HCT116 (cell line): Measurements from ENCODE around the gene CCDC120. TPM values are rescaled to one million over a fixed set of nuclear protein-coding genes. Genes with fewer than 3 reads are reported as not detected.

Experiments used
- ATAC-seq: fragments of 200-7000 bp; cut with Tn5 transposase; 2 replicates; pipeline ENCODE4 v1.9.1; 2020; ENCODE audit warnings: mild to moderate bottlenecking, moderate library complexity
- BruUV-seq: library from RNA; stranded (reverse); fragments of 400-500 nt; replicated peaks from 2 replicates; lab custom pipeline; 2021; lab: Mats Ljungman, UMichigan
- CTCF ChIA-PET: fragments of 300-600 bp; sonication (Branson Sonifier 250); formaldehyde crosslinking; loops from one replicate; lab custom pipeline; 2021; ENCODE audit warnings: antibody characterized with exemption; lab: Charles Lee
- POLR2A ChIA-PET: fragments of 300-600, 350-600 bp; sonication (Branson Sonifier 250); formaldehyde crosslinking; loops from one replicate; lab custom pipeline; 2021; ENCODE audit warnings: antibody characterized with exemption; lab: Charles Lee
- RAD21 ChIA-PET, 2 experiments: fragments of 300-600 bp; sonication (Branson Sonifier 250); formaldehyde crosslinking; loops; one replicate each; lab custom pipeline; 2023; ENCODE audit warnings: low total read pairs in 2 of 2; ENCODE audit not compliant: uncharacterized antibody in 2 of 2, unreplicated experiment in 2 of 2, low non-redundant PET in 1 of 2; lab: Charles Lee
- DNase-seq: peaks from one replicate; pipeline ENCODE4 v3.0.0-alpha.2; 2010; ENCODE audit warnings: low read depth, low spot score
- H2AFZ ChIP-seq: fragments of 200-600 bp; shearing (Covaris generic), sonication (generic); 2 replicates; pipeline ENCODE4 v1.6.1; 2017; ENCODE audit warnings: low read depth, mixed run types, mixed read lengths, antibody characterized with exemption, low read length; ENCODE audit not compliant: poor library complexity, severe bottlenecking
- H3K27ac ChIP-seq: 2 replicates; pipeline ENCODE4 v1.5.1; 2012; ENCODE audit warnings: low read depth, low read length
- H3K27me3 ChIP-seq: fragments of 200-600 bp; sonication (generic); 2 replicates; pipeline ENCODE4 v1.6.1; 2016; ENCODE audit warnings: mixed run types, low read length, mixed read lengths; ENCODE audit not compliant: insufficient read depth
- H3K36me3 ChIP-seq, 2 experiments: fragments of 200-500 bp in 1 of 2; fragments of 200-600 bp in 1 of 2; sonication (Bioruptor generic) in 1 of 2; sonication (generic) in 1 of 2; 2 replicates each; pipeline versions ENCODE4 v1.5.1 to v1.6.1; 2014 to 2016; ENCODE audit warnings: low read length in 2 of 2, inconsistent platforms in 1 of 2, mixed read lengths in 1 of 2, mixed run types in 1 of 2; ENCODE audit not compliant: insufficient read depth in 2 of 2, control insufficient read depth in 1 of 2
- H3K4me1 ChIP-seq, 2 experiments: fragments of 200-600 bp in 1 of 2; sonication (generic) in 1 of 2; 2 replicates each; pipeline versions ENCODE4 v1.5.1 to v1.6.1; 2012 to 2017; ENCODE audit warnings: low read length in 2 of 2, inconsistent platforms in 1 of 2, mild to moderate bottlenecking in 1 of 2, mixed read lengths in 1 of 2, mixed run types in 1 of 2, moderate library complexity in 1 of 2; ENCODE audit not compliant: insufficient read depth in 2 of 2, control insufficient read depth in 1 of 2
- H3K4me2 ChIP-seq: fragments of 200-600 bp; sonication (generic); 2 replicates; pipeline ENCODE4 v1.6.1; 2017; ENCODE audit warnings: mixed run types, low read length, mixed read lengths
- H3K4me3 ChIP-seq, 2 experiments: fragments of 200-600 bp in 1 of 2; sonication (generic) in 1 of 2; replicated peaks in 1 of 2; 2 replicates each; pipeline ENCODE4 v1.5.1; 2011 to 2016; ENCODE audit warnings: low read length in 2 of 2, control low read depth in 1 of 2, low read depth in 1 of 2, mild to moderate bottlenecking in 1 of 2, mixed read lengths in 1 of 2, mixed run types in 1 of 2
- H3K79me2 ChIP-seq: fragments of 200-600 bp; sonication (generic); 2 replicates; pipeline ENCODE4 v1.6.1; 2017; ENCODE audit warnings: mild to moderate bottlenecking, mixed run types, low read length, moderate library complexity, mixed read lengths; ENCODE audit not compliant: insufficient read depth
- H3K9ac ChIP-seq: fragments of 200-600 bp; sonication (generic); 2 replicates; pipeline ENCODE4 v1.6.1; 2016; ENCODE audit warnings: low read length, mixed read lengths
- H3K9me2 ChIP-seq: fragments of 200-600 bp; sonication (generic), shearing (Covaris generic); 2 replicates; pipeline ENCODE4 v1.6.1; 2017; ENCODE audit warnings: mixed run types, mild to moderate bottlenecking, moderate library complexity; ENCODE audit not compliant: insufficient read depth
- H3K9me3 ChIP-seq, 2 experiments: fragments of 200-500 bp in 1 of 2; fragments of 200-600 bp in 1 of 2; sonication (Bioruptor generic) in 1 of 2; sonication (generic) in 1 of 2; 2 replicates each; pipeline ENCODE4 v1.6.1; 2014 to 2017; ENCODE audit warnings: low read length in 2 of 2, mixed read lengths in 2 of 2, inconsistent platforms in 1 of 2, low read depth in 1 of 2, mild to moderate bottlenecking in 1 of 2, mixed run types in 1 of 2, moderate library complexity in 1 of 2; ENCODE audit not compliant: control insufficient read depth in 1 of 2, insufficient read depth in 1 of 2
- H4K20me1 ChIP-seq: fragments of 200-600 bp; sonication (generic), shearing (Covaris generic); 2 replicates; pipeline ENCODE4 v1.6.1; 2017; ENCODE audit warnings: mixed run types, mild to moderate bottlenecking, moderate library complexity; ENCODE audit not compliant: insufficient read depth
- ATF3 ChIP-seq: IDR thresholded peaks from 2 replicates; pipeline ENCODE4 v1.6.1; 2012
- EZH2phosphoT487 ChIP-seq: fragments of 200-600 bp; IDR thresholded peaks from 2 replicates; pipeline ENCODE4 v1.6.1; 2018; ENCODE audit warnings: antibody characterized with exemption, borderline replicate concordance
- POLR2A ChIP-seq: IDR thresholded peaks from 2 replicates; pipeline ENCODE4 v1.7.0; 2011; ENCODE audit warnings: borderline replicate concordance; ENCODE audit not compliant: insufficient read depth, insufficient read length; ENCODE audit errors: extremely low read depth
- RAD21 ChIP-seq: IDR thresholded peaks from 2 replicates; pipeline ENCODE4 v1.6.1; 2012; ENCODE audit warnings: low read depth, mild to moderate bottlenecking
- REST ChIP-seq: IDR thresholded peaks from 2 replicates; pipeline ENCODE4 v1.6.1; 2012; ENCODE audit warnings: low read depth
- SIN3A ChIP-seq: IDR thresholded peaks from 2 replicates; pipeline ENCODE4 v1.6.1; 2012; ENCODE audit warnings: low read depth
- TCF7L2 ChIP-seq: IDR thresholded peaks from 2 replicates; pipeline ENCODE4 v1.7.0; 2011; ENCODE audit warnings: borderline replicate concordance, inconsistent platforms; ENCODE audit not compliant: insufficient read depth, insufficient read length; ENCODE audit errors: extremely low read depth
- intact Hi-C: fragments of 100-400 bp; cut with micrococcal nuclease; formaldehyde crosslinking; loops from 2 replicates; pipeline ENCODE4 v1.10.0; 2022
- total RNA-seq: library from RNA; stranded (reverse); gene quantifications from one replicate; pipeline ENCODE4 v1.2.1, GENCODE V29; 2021; ENCODE audit not compliant: unreplicated experiment
- TF ChIP-seq, protein P1 (sequence below): IDR thresholded peaks from 2 replicates; pipeline ENCODE4 v1.6.1; 2012

Gene CCDC120
- total RNA-seq, 1 experiment from 2014 or later, result 13.5 TPM

GRCh38 chrX:49037883-49038475 lies 20.8 kb upstream of the CCDC120 start:
- ATAC-seq (no peak), DNase-seq (no peak)
- H3K4me2 ChIP-seq, result no peak overlapping the region
- no peaks in the 10 kb centered on the region for H4K20me1 ChIP-seq
- no peak for TF ChIP-seq POLR2A
- TF ChIP-seq RAD21, result no peak
- TF ChIP-seq, protein P1, sequence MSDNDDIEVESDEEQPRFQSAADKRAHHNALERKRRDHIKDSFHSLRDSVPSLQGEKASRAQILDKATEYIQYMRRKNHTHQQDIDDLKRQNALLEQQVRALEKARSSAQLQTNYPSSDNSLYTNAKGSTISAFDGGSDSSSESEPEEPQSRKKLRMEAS, result no peak
- no peak for TF ChIP-seq ATF3
- TF ChIP-seq SIN3A, result no peak
- TF ChIP-seq EZH2phosphoT487, result no peak
- TF ChIP-seq REST, result no peak
- TF ChIP-seq TCF7L2, result no peak
- H3K9me3 ChIP-seq, result no peaks in the 10 kb centered on the region
- ChIA-PET CTCF (no interaction called here), RAD21 (no interaction called here), POLR2A (no interaction called here)
- H3K9me2 ChIP-seq, result no peaks in the 10 kb centered on the region
- no peak overlapping the region for H2AFZ ChIP-seq
- H3K9ac ChIP-seq, result no peak overlapping the region
- BruUV-seq, result no TSS peak
- peaks cover 5 to 7% of the 10 kb centered on the region in 2 experiments; a peak in 3 of 4 replicates for H3K36me3 ChIP-seq
- H3K79me2 ChIP-seq, result peaks cover 35% of the 10 kb centered on the region
- H3K4me3 ChIP-seq, result no peak overlapping the region
- intact Hi-C loops, result no loop called here
- no peaks in the 10 kb centered on the region for H3K27me3 ChIP-seq
- H3K4me1 ChIP-seq, result peaks cover 19 to 27% of the 10 kb centered on the region in 2 experiments
- no peak overlapping the region for H3K27ac ChIP-seq
